Naive B cell (primary cell): ENCODE data around the gene PRSS35. TPM values are rescaled to one million over a fixed set of nuclear protein-coding genes. Genes with fewer than 3 reads are reported as not detected.
A peak's percentile ranks its signal among the peaks of the same experiment; 100 is the strongest.

ENCODE experiments used
- ATAC-seq, 2 donors: fragments of 150-1000 bp; cut with Tn5 transposase; 2 replicates each; pipeline ENCODE4 v1.10.0; 2021; ENCODE audit warnings: low read depth in 2 of 2, mild to moderate bottlenecking in 2 of 2, moderate library complexity in 2 of 2
- DNase-seq: peaks from one replicate; pipeline ENCODE4 v3.0.0; 2022
- H3K27ac Mint-ChIP-seq, 6 donors: one replicate each; pipeline ENCODE4 v1.8.0; 2020 to 2022; ENCODE audit warnings: mild to moderate bottlenecking in 6 of 6, mixed read lengths in 6 of 6, moderate library complexity in 5 of 6, inconsistent platforms in 2 of 6
- H3K27me3 Mint-ChIP-seq, 3 donors: one replicate each; pipeline ENCODE4 v1.8.0; 2021 to 2022; ENCODE audit warnings: mixed read lengths in 3 of 3, mild to moderate bottlenecking in 1 of 3
- H3K36me3 Mint-ChIP-seq, 2 donors: one replicate each; pipeline ENCODE4 v1.8.0; 2020 to 2022; ENCODE audit warnings: mixed read lengths in 2 of 2, inconsistent platforms in 1 of 2, mild to moderate bottlenecking in 1 of 2
- H3K4me1 Mint-ChIP-seq, 3 donors: one replicate each; pipeline ENCODE4 v1.8.0; 2020 to 2022; ENCODE audit warnings: mixed read lengths in 3 of 3, inconsistent platforms in 1 of 3, mild to moderate bottlenecking in 1 of 3, moderate library complexity in 1 of 3
- H3K4me3 Mint-ChIP-seq, 8 donors: one replicate each; pipeline ENCODE4 v1.8.0; 2020 to 2022; ENCODE audit warnings: mild to moderate bottlenecking in 8 of 8, mixed read lengths in 8 of 8, moderate library complexity in 8 of 8, inconsistent platforms in 2 of 8
- H3K9me3 Mint-ChIP-seq, 7 donors: one replicate each; pipeline ENCODE4 v1.8.0; 2020 to 2022; ENCODE audit warnings: mixed read lengths in 7 of 7, mild to moderate bottlenecking in 5 of 7, inconsistent platforms in 2 of 7, moderate library complexity in 1 of 7
- polyA plus RNA-seq, 6 donors: library from polyadenylated mRNA; unstranded; fragments of 300-500 nt; fragmentation: Illumina TruSeq; gene quantifications; one replicate each; pipeline ENCODE4 v1.2.3, GENCODE V29; 2021; ENCODE audit warnings: low read depth in 6 of 6

PRSS35 gene
- polyA plus RNA-seq, 6 donors from 2014 or later = not detected

DNA sequence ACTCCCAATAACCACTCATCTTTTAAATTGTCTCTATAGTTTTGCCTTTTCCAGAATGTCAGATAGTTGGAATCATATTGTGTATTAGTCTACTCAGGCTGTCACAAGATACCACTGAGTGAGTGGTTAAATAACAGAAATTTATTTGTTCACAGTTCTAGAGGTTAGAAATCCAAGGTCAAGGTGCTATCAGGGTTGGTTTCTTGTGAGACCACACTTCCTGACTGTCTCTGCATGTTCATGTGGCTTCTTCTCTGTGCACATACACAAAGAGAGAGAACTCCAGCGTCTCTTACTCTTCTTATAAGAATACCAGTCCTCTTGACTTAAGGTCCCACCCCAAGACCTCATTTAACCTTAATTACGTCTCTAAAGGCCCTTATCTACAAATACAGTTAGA lies 23.9 kb upstream of the PRSS35 start:
- Mint-ChIP-seq H3K27ac (no peak overlapping the region), H3K4me1 (no peaks in the 10 kb centered on the region), H3K27me3 (peaks cover 0 to 3% (median 0%) of the 10 kb centered on the region in 3 donors), H3K9me3 (peaks cover 0 to 2% (median 0%) of the 10 kb centered on the region in 7 donors), H3K36me3 (no peaks in the 10 kb centered on the region), H3K4me3 (no peak overlapping the region)
- no peak for ATAC-seq
- no peak for DNase-seq

DNA sequence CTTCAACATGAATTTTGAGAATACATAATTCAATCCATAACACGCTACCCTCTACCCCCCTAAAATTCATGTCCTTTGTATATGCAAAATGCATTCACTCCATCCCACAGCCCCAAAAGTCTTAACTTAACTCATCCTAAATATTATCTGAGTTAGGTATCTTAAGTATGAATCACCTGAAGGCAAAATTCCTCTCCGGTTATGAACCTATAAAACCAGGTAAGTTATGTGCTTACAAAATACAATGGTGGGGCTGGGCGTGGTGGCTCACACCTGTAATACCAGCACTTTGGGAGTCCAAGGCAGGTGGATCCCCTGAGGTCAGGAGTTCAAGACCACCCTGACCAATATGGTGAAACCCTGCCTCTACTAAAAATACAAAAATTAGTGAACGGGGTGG lies 23.5 kb upstream of the PRSS35 start:
- Mint-ChIP-seq H3K4me1 (no peaks in the 10 kb centered on the region), H3K9me3 (peaks cover 0 to 2% (median 0%) of the 10 kb centered on the region in 7 donors), H3K27ac (no peak overlapping the region), H3K36me3 (no peaks in the 10 kb centered on the region), H3K4me3 (no peak overlapping the region), H3K27me3 (peaks cover 0 to 3% (median 0%) of the 10 kb centered on the region in 3 donors)
- ATAC-seq (no peak), DNase-seq (no peak)

- H3K9me3 Mint-ChIP-seq = peaks cover 0 to 2% (median 0%) of the 10 kb centered on the region in 7 donors
- peaks cover 0 to 9% (median 0%) of the 10 kb centered on the region in 3 donors for H3K27me3 Mint-ChIP-seq
- H3K36me3 Mint-ChIP-seq = no peaks in the 10 kb centered on the region
- DNase-seq (no peak), ATAC-seq (no peak)
- H3K4me3 Mint-ChIP-seq = no peak overlapping the region
- H3K4me1 Mint-ChIP-seq = no peaks in the 10 kb centered on the region
- H3K27ac Mint-ChIP-seq = no peak overlapping the region
These were observed 22.0 kb upstream of the PRSS35 start for GRCh38 chr6:83490217-83490807.

GRCh38 chr6:83505356-83505755 lies 7.0 kb upstream of the PRSS35 start:
- DNase-seq (no peak), ATAC-seq (no peak)
- Mint-ChIP-seq H3K27me3 (peaks cover 6 to 16% (median 15%) of the 10 kb centered on the region in 3 donors), H3K4me1 (no peaks in the 10 kb centered on the region), H3K27ac (no peak overlapping the region), H3K36me3 (no peaks in the 10 kb centered on the region), H3K9me3 (peaks cover 5 to 19% (median 9%) of the 10 kb centered on the region in 7 donors), H3K4me3 (no peak overlapping the region)

- H3K27me3 Mint-ChIP-seq = peaks cover 32 to 49% (median 49%) of the 10 kb centered on the region in 3 donors
These were observed 2.9 kb upstream of the PRSS35 start for GRCh38 chr6:83509441-83509840.

GRCh38 chr6:83510791-83511190 lies 1.5 kb upstream of the PRSS35 start:
- no peaks in the 10 kb centered on the region for H3K36me3 Mint-ChIP-seq
- H3K27me3 Mint-ChIP-seq = peaks cover 37 to 54% (median 54%) of the 10 kb centered on the region in 3 donors
- H3K4me3 Mint-ChIP-seq = no peak overlapping the region
- no peak for ATAC-seq
- no peaks in the 10 kb centered on the region for H3K9me3 Mint-ChIP-seq
- no peak for DNase-seq
- no peak overlapping the region for H3K27ac Mint-ChIP-seq
- peaks cover 8 to 11% (median 9%) of the 10 kb centered on the region in 3 donors for H3K4me1 Mint-ChIP-seq

More at GRCh38 chr6:83509441-83509840, 2.9 kb upstream of the PRSS35 start:
- DNase-seq = no peak
- ATAC-seq = no peak
- Mint-ChIP-seq H3K36me3 (no peaks in the 10 kb centered on the region), H3K4me3 (no peak overlapping the region), H3K4me1 (peaks cover 8 to 11% (median 9%) of the 10 kb centered on the region in 3 donors), H3K27ac (no peak overlapping the region), H3K9me3 (no peaks in the 10 kb centered on the region)

GRCh38 chr6:83511266-83511665 lies 1.1 kb upstream of the PRSS35 start:
- no peak overlapping the region for H3K27ac Mint-ChIP-seq
- no peak overlapping the region for H3K4me3 Mint-ChIP-seq
- DNase-seq = no peak
- H3K27me3 Mint-ChIP-seq = peaks cover 37 to 59% (median 59%) of the 10 kb centered on the region in 3 donors
- H3K9me3 Mint-ChIP-seq = no peaks in the 10 kb centered on the region
- no peak for ATAC-seq
- H3K4me1 Mint-ChIP-seq = peaks cover 8 to 11% (median 9%) of the 10 kb centered on the region in 3 donors
- H3K36me3 Mint-ChIP-seq = no peaks in the 10 kb centered on the region

- Mint-ChIP-seq H3K4me1 (peaks cover 8 to 11% (median 9%) of the 10 kb centered on the region in 3 donors), H3K9me3 (no peaks in the 10 kb centered on the region), H3K27ac (no peak overlapping the region), H3K36me3 (no peaks in the 10 kb centered on the region), H3K4me3 (no peak overlapping the region), H3K27me3 (peaks cover 43 to 60% (median 49%) of the 10 kb centered on the region in 3 donors)
- ATAC-seq = no peak
- DNase-seq = no peak
These were observed 2.1 kb downstream of the PRSS35 start for GRCh38 chr6:83514466-83514865.

- H3K27ac Mint-ChIP-seq = no peak overlapping the region
- peak; percentile 11 for DNase-seq
- no peak for ATAC-seq
- H3K9me3 Mint-ChIP-seq = no peaks in the 10 kb centered on the region
- peaks cover 8 to 11% (median 9%) of the 10 kb centered on the region in 3 donors for H3K4me1 Mint-ChIP-seq
- H3K36me3 Mint-ChIP-seq = no peaks in the 10 kb centered on the region
- H3K4me3 Mint-ChIP-seq = no peak overlapping the region
- peaks cover 43 to 60% (median 45%) of the 10 kb centered on the region in 3 donors for H3K27me3 Mint-ChIP-seq
These were observed 2.6 kb downstream of the PRSS35 start for GRCh38 chr6:83514866-83515466.

DNA sequence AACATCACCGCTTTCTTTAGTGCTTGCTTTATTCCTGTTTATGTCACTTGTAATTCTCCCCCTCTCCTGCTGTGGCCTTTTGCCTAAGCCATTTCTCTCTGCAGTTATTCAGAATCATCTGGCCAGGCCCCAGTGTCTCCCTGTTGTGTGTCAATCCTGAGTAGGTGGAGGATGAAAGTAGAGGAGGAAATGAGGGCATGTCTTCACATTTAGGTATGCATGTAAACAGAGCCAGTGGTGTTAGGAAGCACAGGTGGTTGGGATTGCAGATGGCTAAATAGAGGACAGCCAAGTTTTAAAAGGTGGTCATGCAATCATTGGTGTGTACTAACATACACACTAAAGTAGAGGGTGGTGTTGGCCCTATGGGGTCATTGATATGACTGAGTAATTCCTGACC lies 5.2 kb downstream of the PRSS35 start:
- no peak overlapping the region for H3K4me3 Mint-ChIP-seq
- H3K9me3 Mint-ChIP-seq = no peaks in the 10 kb centered on the region
- peaks cover 0 to 3% (median 1%) of the 10 kb centered on the region in 3 donors for H3K4me1 Mint-ChIP-seq
- ATAC-seq (no peak), DNase-seq (no peak)
- peaks cover 27 to 40% (median 29%) of the 10 kb centered on the region in 3 donors for H3K27me3 Mint-ChIP-seq
- no peak overlapping the region for H3K27ac Mint-ChIP-seq
- H3K36me3 Mint-ChIP-seq = no peaks in the 10 kb centered on the region

DNA sequence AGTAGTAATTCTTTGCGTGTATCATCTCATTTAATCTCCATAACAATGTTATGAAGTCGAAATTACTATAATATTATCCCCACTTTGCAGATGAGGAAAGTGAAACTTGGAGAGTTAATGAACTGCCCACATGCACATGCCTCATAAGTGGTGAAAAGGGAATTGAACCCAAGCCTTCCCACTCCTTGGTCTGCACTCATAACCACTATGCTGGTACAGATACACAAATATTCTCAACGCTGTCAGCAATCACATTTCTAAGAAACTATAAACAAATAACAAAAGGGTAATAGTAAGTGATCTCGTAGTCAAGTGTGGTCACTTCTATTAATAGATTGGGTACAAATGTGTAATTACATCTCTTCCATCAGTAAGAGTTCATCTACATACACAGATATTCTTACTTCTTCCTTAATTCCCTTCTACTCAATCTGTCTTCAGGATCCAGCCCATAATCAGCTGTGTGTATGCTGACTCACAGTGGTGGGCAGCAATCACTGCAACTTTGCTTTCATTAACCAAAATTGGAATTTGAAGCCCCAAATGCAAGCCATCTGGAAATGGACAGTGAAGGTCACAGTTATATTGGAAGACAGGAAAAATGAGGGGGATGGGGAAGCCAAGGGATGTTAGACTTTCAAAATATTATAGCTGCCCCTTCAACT lies 6.6 kb downstream of the PRSS35 start:
- H3K27ac Mint-ChIP-seq = no peak overlapping the region
- ATAC-seq = no peak
- no peaks in the 10 kb centered on the region for H3K36me3 Mint-ChIP-seq
- no peaks in the 10 kb centered on the region for H3K9me3 Mint-ChIP-seq
- no peak for DNase-seq
- H3K4me1 Mint-ChIP-seq = no peaks in the 10 kb centered on the region
- no peak overlapping the region for H3K4me3 Mint-ChIP-seq
- H3K27me3 Mint-ChIP-seq = peaks cover 17 to 31% (median 27%) of the 10 kb centered on the region in 3 donors

DNA sequence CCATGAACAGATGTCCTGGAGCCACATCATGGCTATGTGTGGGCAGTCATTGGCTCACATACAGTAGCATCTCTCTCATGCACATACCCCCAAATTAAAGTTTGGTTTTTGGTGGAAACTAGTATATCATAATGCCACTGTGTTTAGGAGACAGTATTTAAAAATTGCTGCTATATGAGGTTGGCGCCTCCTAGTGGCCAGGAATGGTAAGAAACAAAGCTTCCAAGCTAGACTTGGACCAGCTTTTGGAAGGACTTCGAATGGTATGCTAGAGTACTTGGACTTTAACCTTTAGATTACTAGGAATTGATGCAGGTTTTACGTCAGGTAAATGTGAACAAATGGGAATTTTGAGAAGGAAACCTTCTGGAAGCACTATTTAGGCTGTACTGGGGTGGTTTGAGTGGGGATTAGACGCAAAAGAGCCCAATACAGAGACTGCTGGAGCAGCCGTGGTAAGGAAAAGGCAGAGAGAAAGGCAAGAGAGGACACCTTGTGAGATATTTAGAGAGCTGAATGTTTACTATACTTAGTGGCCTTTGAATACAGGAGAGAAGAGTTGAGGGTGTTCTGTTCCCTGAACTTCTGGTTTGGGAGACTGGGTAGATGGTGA lies 23.8 kb downstream of the PRSS35 start:
- H3K27me3 Mint-ChIP-seq = peaks cover 5 to 12% (median 8%) of the 10 kb centered on the region in 3 donors

More for the DNA sequence above, 23.8 kb downstream of the PRSS35 start:
- H3K4me1 Mint-ChIP-seq = peaks cover 0 to 2% (median 0%) of the 10 kb centered on the region in 3 donors
- DNase-seq (peak; percentile 13), ATAC-seq (no peak)
- H3K4me3 Mint-ChIP-seq = no peak overlapping the region
- no peak overlapping the region for H3K27ac Mint-ChIP-seq
- no peaks in the 10 kb centered on the region for H3K36me3 Mint-ChIP-seq
- peaks cover 0 to 8% (median 0%) of the 10 kb centered on the region in 7 donors for H3K9me3 Mint-ChIP-seq
